Upper lobe of left lung (tissue), 6 donors: ENCODE results near the gene LUZP1. TPM values are rescaled to one million over a fixed set of nuclear protein-coding genes. Genes with fewer than 3 reads are reported as not detected.

Experiments
- ATAC-seq, 2 donors: fragments of 200-7000 bp; cut with Tn5 transposase; one replicate each; pipeline ENCODE4 v1.9.1; 2022; ENCODE audit warnings: mild to moderate bottlenecking in 2 of 2, moderate library complexity in 2 of 2; ENCODE audit not compliant: low FRiP score in 2 of 2
- DNase-seq, 2 donors: peaks; one replicate each; pipeline ENCODE4 v3.0.0-alpha.2; 2019 to 2020
- H3K27ac ChIP-seq, 4 donors: fragments of 200-600 bp; sonication (generic); one replicate each; pipeline ENCODE4 v1.5.1; 2016 to 2019
- H3K27me3 ChIP-seq, 4 donors: fragments of 200-600 bp; sonication (generic); one replicate each; pipeline ENCODE4 v1.5.1; 2017 to 2019
- H3K36me3 ChIP-seq, 4 donors: fragments of 200-600 bp; sonication (generic); one replicate each; pipeline ENCODE4 v1.5.1; 2016 to 2019
- H3K4me1 ChIP-seq, 4 donors: fragments of 200-600 bp; sonication (generic); one replicate each; pipeline ENCODE4 v1.5.1; 2018 to 2019
- H3K4me3 ChIP-seq, 4 donors: fragments of 200-600 bp; sonication (generic); one replicate each; pipeline ENCODE4 v1.5.1; 2017 to 2019; ENCODE audit warnings: mild to moderate bottlenecking in 2 of 4, moderate library complexity in 1 of 4
- H3K9me3 ChIP-seq, 4 donors: fragments of 200-600 bp; sonication (generic); one replicate each; pipeline ENCODE4 v1.5.1; 2018 to 2019
- CTCF ChIP-seq, 6 experiments: fragments of 450-650 bp in 4 of 6; fragments of 200-600 bp in 2 of 6; sonication (generic) in 2 of 6; IDR thresholded peaks; one replicate each; pipeline ENCODE4 v1.5.1; 2016 to 2019; ENCODE audit warnings: antibody characterized with exemption in 6 of 6
- EP300 ChIP-seq, 4 donors: sonication (generic); formaldehyde crosslinking; IDR thresholded peaks; one replicate each; pipeline ENCODE4 v1.5.1; 2017; ENCODE audit warnings: antibody characterized with exemption in 4 of 4, control low read depth in 2 of 4
- POLR2A ChIP-seq, 4 donors: fragments of 450-650 bp; IDR thresholded peaks; one replicate each; pipeline ENCODE4 v1.5.1; 2016 to 2017; ENCODE audit warnings: antibody characterized with exemption in 4 of 4, mild to moderate bottlenecking in 2 of 4
- POLR2AphosphoS5 ChIP-seq, 2 donors: sonication (generic); formaldehyde crosslinking; IDR thresholded peaks; one replicate each; pipeline ENCODE4 v1.5.1; 2017; ENCODE audit warnings: antibody characterized with exemption in 2 of 2
- WGBS, 2 donors: methylation state at CpG; one replicate each; pipeline ENCODE4 v1.1.5; 2017 to 2018; 5-methylcytosine and 5-hydroxymethylcytosine counted together
- total RNA-seq, 6 donors: library from RNA; depleted of rRNA in 4 of 6; stranded (reverse); fragments of >200 nt in 4 of 6; gene quantifications; one replicate each; pipeline versions ENCODE4 v1.1.0 to v1.2.1, GENCODE V29; 2016 to 2021
- donor health status: DM: no; HTN: no; CAD: no; lungs with moderate emphysema.
- donor health status: DM: no; HTN: yes; CAD: no; lungs with severe emphysema.

Gene LUZP1
- total RNA-seq, 6 donors from 2014 or later, result 12.6 to 33.0 (median 21.2) TPM

- TF ChIP-seq CTCF (IDR thresholded peaks at IDR 0.05), result no peak
- no peak for TF ChIP-seq POLR2AphosphoS5 (IDR thresholded peaks at IDR 0.05)
- TF ChIP-seq EP300 (IDR thresholded peaks at IDR 0.05), result no peak
- no peak for TF ChIP-seq POLR2A (IDR thresholded peaks at IDR 0.05)
- no peak overlapping the region for H3K27ac ChIP-seq
- no peak for DNase-seq
- peaks cover 11 to 22% (median 14%) of the 10 kb centered on the region in 4 donors for H3K4me1 ChIP-seq
- H3K36me3 ChIP-seq, result peaks cover 0 to 33% (median 5%) of the 10 kb centered on the region in 4 donors
- no peak overlapping the region for H3K4me3 ChIP-seq
- 92 to 97% methylated on average over 4 of the region's 4 CpGs for WGBS, 2 donors
- H3K27me3 ChIP-seq, result no peaks in the 10 kb centered on the region
- no peaks in the 10 kb centered on the region for H3K9me3 ChIP-seq
- no peak for ATAC-seq
These were observed 59.6 kb downstream of the LUZP1 start for GRCh38 chr1:23108918-23109533.

- peaks cover 0 to 26% (median 2%) of the 10 kb centered on the region in 4 donors for H3K36me3 ChIP-seq
- DNase-seq (no peak), ATAC-seq (no peak)
- peaks cover 44 to 53% (median 49%) of the 10 kb centered on the region in 4 donors for H3K4me1 ChIP-seq
- 58 to 59% methylated on average over 10 of the region's 10 CpGs for WGBS, 2 donors
- H3K27ac ChIP-seq, result peak overlapping the region; percentile 41 to 82 (median 68)
- no peak overlapping the region for H3K4me3 ChIP-seq
- H3K27me3 ChIP-seq, result no peaks in the 10 kb centered on the region
- no peak for TF ChIP-seq EP300 (IDR thresholded peaks at IDR 0.05)
- TF ChIP-seq POLR2AphosphoS5 (IDR thresholded peaks at IDR 0.05), result peak in 1 of 2 donors; percentile 50
- no peaks in the 10 kb centered on the region for H3K9me3 ChIP-seq
These were observed 65.4 kb downstream of the LUZP1 start for GRCh38 chr1:23103001-23103889.

- no peak for DNase-seq
- WGBS, 2 donors, result 11 to 17% methylated on average over 1 of the region's 1 CpG
- Histone ChIP-seq H3K27me3 (no peaks in the 10 kb centered on the region), H3K9me3 (no peaks in the 10 kb centered on the region), H3K27ac (peak overlapping the region; percentile 22 to 82 (median 68)), H3K4me3 (no peak overlapping the region), H3K4me1 (peaks cover 45 to 55% (median 49%) of the 10 kb centered on the region in 4 donors), H3K36me3 (peaks cover 0 to 21% (median 0%) of the 10 kb centered on the region in 4 donors)
- ATAC-seq, result no peak
- TF ChIP-seq POLR2AphosphoS5 (IDR thresholded peaks at IDR 0.05), result peak in 1 of 2 donors; percentile 25
- TF ChIP-seq EP300 (IDR thresholded peaks at IDR 0.05), result peak in 1 of 4 donors; percentile 14
- TF ChIP-seq POLR2A (IDR thresholded peaks at IDR 0.05), result no peak
These were observed 66.4 kb downstream of the LUZP1 start for GRCh38 chr1:23102289-23102688.

GRCh38 chr1:23101887-23102286, 66.8 kb downstream of the LUZP1 start:
- 60 to 67% methylated on average over 2 of the region's 2 CpGs for WGBS, 2 donors
- Histone ChIP-seq H3K27me3 (no peaks in the 10 kb centered on the region), H3K4me3 (no peak overlapping the region), H3K9me3 (no peaks in the 10 kb centered on the region), H3K27ac (peak overlapping the region; percentile 22 to 82 (median 68)), H3K4me1 (peaks cover 45 to 55% (median 49%) of the 10 kb centered on the region in 4 donors), H3K36me3 (peaks cover 0 to 17% (median 0%) of the 10 kb centered on the region in 4 donors)
- ATAC-seq, result no peak
- DNase-seq, result no peak
- TF ChIP-seq POLR2AphosphoS5 (IDR thresholded peaks at IDR 0.05), result no peak
- TF ChIP-seq POLR2A (IDR thresholded peaks at IDR 0.05), result no peak
- no peak for TF ChIP-seq CTCF (IDR thresholded peaks at IDR 0.05)
- TF ChIP-seq EP300 (IDR thresholded peaks at IDR 0.05), result no peak

GRCh38 chr1:23101101-23101827, 67.4 kb downstream of the LUZP1 start:
- DNase-seq (no peak), ATAC-seq (no peak)
- Histone ChIP-seq H3K27me3 (no peaks in the 10 kb centered on the region), H3K36me3 (peaks cover 0 to 11% (median 0%) of the 10 kb centered on the region in 4 donors), H3K9me3 (no peaks in the 10 kb centered on the region), H3K4me3 (no peak overlapping the region), H3K27ac (peak overlapping the region; percentile 22 to 82 (median 68)), H3K4me1 (peaks cover 45 to 55% (median 49%) of the 10 kb centered on the region in 4 donors)
- WGBS, 2 donors, result 86 to 87% methylated on average over 3 of the region's 3 CpGs
- no peak for TF ChIP-seq POLR2A (IDR thresholded peaks at IDR 0.05)
- no peak for TF ChIP-seq CTCF (IDR thresholded peaks at IDR 0.05)
- TF ChIP-seq POLR2AphosphoS5 (IDR thresholded peaks at IDR 0.05), result no peak
- no peak for TF ChIP-seq EP300 (IDR thresholded peaks at IDR 0.05)
